Measurements from ENCODE around the gene TMPRSS7. TPM values are rescaled to one million over a fixed set of nuclear protein-coding genes. Genes with fewer than 3 reads are reported as not detected.
A peak's percentile ranks its signal among the peaks of the same experiment; 100 is the strongest.

TMPRSS7 gene
- total and polyA plus RNA-seq, 2 of the 8 experiments (the other 6 are each of a cell fraction or from before 2014, with no cell fraction given), result not detected

DNA sequence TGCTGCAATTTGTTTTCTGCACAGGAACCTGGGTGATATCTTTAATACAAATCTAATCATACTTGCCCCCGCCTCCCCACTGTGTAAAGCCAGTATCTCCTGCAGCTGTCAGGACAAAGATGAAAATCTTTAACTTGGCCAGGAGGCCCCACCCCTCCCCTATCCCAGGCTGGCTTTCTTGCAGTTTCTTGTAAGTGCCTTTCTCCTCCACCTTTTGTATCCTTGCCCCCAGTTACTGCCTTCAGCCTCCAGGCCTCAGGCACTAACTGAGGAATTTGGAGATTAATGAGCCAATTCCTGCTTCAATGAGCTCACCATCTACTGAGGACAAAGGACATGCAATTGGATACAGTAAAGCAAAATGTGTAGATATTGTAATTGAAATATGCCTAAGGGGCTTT is 92.0 kb downstream of the TMPRSS7 start:
- Histone ChIP-seq H4K5ac (ENCODE audit: insufficient read length, low read depth, low read length) (no peak overlapping the region), H4K20me1 (replicated peaks in 1 of 2; ENCODE audit: control insufficient read depth in 1 of 2, insufficient read depth in 2 of 2, low read length in 2 of 2) (no peaks in the 10 kb centered on the region), H3K9ac (replicated peaks in 1 of 4; ENCODE audit: extremely low read depth in 1 of 4, low read depth in 3 of 4, low read length in 3 of 4) (no peak overlapping the region), H3K4me2 (ENCODE audit: insufficient read depth in 1 of 2, low read depth in 2 of 2, low read length in 2 of 2) (peak overlapping the region; percentile 1 to 27; a peak in 2 of 4 replicates), H3K27me3 (replicated peaks in 1 of 4; ENCODE audit: control insufficient read depth in 3 of 4, extremely low read depth in 1 of 4, insufficient read depth in 3 of 4, low read length in 3 of 4) (no peaks in the 10 kb centered on the region), H3K9me3 (ENCODE audit: insufficient read depth in 2 of 2, low read depth in 1 of 2, low read length in 1 of 2) (no peaks in the 10 kb centered on the region), H3K79me2 (ENCODE audit: control insufficient read depth in 1 of 2, insufficient read depth in 2 of 2, low read length in 2 of 2) (no peaks in the 10 kb centered on the region), H3K56ac (replicated peaks; ENCODE audit: insufficient read length, low read depth, low read length) (no peak overlapping the region), H3K4ac (replicated peaks; ENCODE audit: insufficient read length, low read depth, low read length) (no peak overlapping the region), H2BK12ac (ENCODE audit: low read depth, low read length) (no peak overlapping the region), H2BK5ac (ENCODE audit: low read depth, low read length) (no peak overlapping the region), H2BK15ac (ENCODE audit: low read length) (no peak overlapping the region), H3K23me2 (ENCODE audit: low read depth, low read length) (no peaks in the 10 kb centered on the region), H2BK20ac (ENCODE audit: low read length) (no peak overlapping the region), H3K36me3 (ENCODE audit: control insufficient read depth in 2 of 4, insufficient read depth in 4 of 4, low read length in 3 of 4) (no peaks in the 10 kb centered on the region; a peak in 2 of 8 replicates), H3K79me1 (ENCODE audit: low read depth, low read length) (no peaks in the 10 kb centered on the region), H3K4me1 (replicated peaks in 1 of 4; ENCODE audit: control insufficient read depth in 3 of 4, insufficient read depth in 4 of 4, low read length in 3 of 4) (peaks cover 0 to 16% (median 11%) of the 10 kb centered on the region in 4 experiments; a peak in 5 of 7 replicates), H3K4me3 (ENCODE audit: extremely low read depth in 1 of 4, insufficient read depth in 2 of 4, low read depth in 3 of 4, low read length in 4 of 4) (no peak overlapping the region), H2BK120ac (replicated peaks; ENCODE audit: low read depth, low read length) (peak overlapping the region; percentile 13), H4K8ac (ENCODE audit: extremely low read depth, insufficient read depth, low read length) (no peak overlapping the region), H3K27ac (ENCODE audit: low read depth, low read length) (no peak overlapping the region; the same call in 1 of the 2 replicates), H4K91ac (replicated peaks; ENCODE audit: insufficient read length, low read length) (no peak overlapping the region), H3K18ac (ENCODE audit: extremely low read depth, low read length) (0 out of 2 replicates have a peak overlapping the region, but pooled peaks have one; percentile 14), H2AK5ac (ENCODE audit: low read depth, low read length) (no peak overlapping the region), H3K23ac (ENCODE audit: insufficient read length) (no peak overlapping the region), H2AFZ (ENCODE audit: low read length) (no peak overlapping the region), H3K14ac (ENCODE audit: insufficient read length) (no peak overlapping the region)
- CTCF ChIA-PET (ENCODE audit: partially characterized antibody), result interaction anchor here (0.6 to 5.1 kb wide), 3 partner anchors 12 to 387 kb away, joined by 3 to 31 read pairs (median 20); no protein-coding TSS in a partner anchor
- POLR2A ChIA-PET (ENCODE audit: partially characterized antibody), result interaction anchor here (1.2 to 1.3 kb wide), 2 partner anchors 148 to 266 kb away, joined by 3 to 4 read pairs; no protein-coding TSS in a partner anchor
- TF ChIP-seq TEAD4 (IDR thresholded peaks at IDR 0.05; ENCODE audit: low read depth, low read length), result 0 out of 2 replicates have a peak, but pooled peaks have one; percentile 10
- TF ChIP-seq RBBP5 (IDR thresholded peaks at IDR 0.05; ENCODE audit: borderline replicate concordance, low read depth, low read length), result no peak
- TF ChIP-seq SRF (IDR thresholded peaks at IDR 0.05; ENCODE audit: low read depth, low read length), result no peak
- FAIRE-seq (peak; percentile 83), DNase-seq (ENCODE audit: low read depth in 1 of 2, low spot score in 2 of 2) (peak in 1 of 2 experiments; percentile 60)
- WGBS, 2 experiments (ENCODE audit: extremely low coverage in 1 of 2, insufficient coverage in 1 of 2, insufficient read length in 1 of 2, insufficient replicate concordance in 2 of 2, low coverage in 1 of 2, low lambda C conversion rate in 2 of 2, missing lambda C conversion rate in 1 of 2), result 63% methylated on average over 1 of the region's 1 CpG; no CpG with 5 or more reads in 1 of the 2 experiments
